ENCODE measurements around the gene COA3.
A peak's percentile ranks its signal among the peaks of the same experiment; 100 is the strongest.

- TF ChIP-seq CTCF (IDR thresholded peaks at IDR 0.05), result peak in 2 of 6 experiments; percentile 17 to 29
- peak; percentile 54 to 55 for TF ChIP-seq POLR2A (IDR thresholded peaks at IDR 0.05)
Measured at GRCh38 chr17:42773290-42774035, 25.0 kb downstream of the COA3 start, which contains the start of gene VPS25.

Data from Peyer's patch (tissue), 4 donors.